ENCODE results near the gene PPM1A. TPM values are rescaled to one million over a fixed set of nuclear protein-coding genes. Genes with fewer than 3 reads are reported as not detected.

Gene PPM1A
- total and polyA plus RNA-seq, 2 of the 13 experiments (the other 11 are each of a cell fraction or from before 2014, with no cell fraction given): 23.3 to 29.8 TPM

- H3K4me3 ChIP-seq (replicated peaks in 1 of 3; ENCODE audit: insufficient read depth in 1 of 3, low read depth in 2 of 3, low read length in 3 of 3): no peak overlapping the region
- ATAC-seq (no peak), DNase-seq (ENCODE audit: low spot score) (no peak), FAIRE-seq (no peak)
- intact Hi-C loops (cut with micrococcal nuclease; ENCODE audit: unreplicated experiment): no loop called here
- H3K9me3 ChIP-seq (ENCODE audit: low read length): no peaks in the 10 kb centered on the region
- in situ Hi-C loops (cut with HindIII; ENCODE audit: extremely low pct_ligation_motif_present, low pct_unique_long_range_greater_than_20kb): loop anchor here (25.0 kb wide), 1 partner anchor 687 kb away; no protein-coding TSS in a partner anchor
- BruUV-seq (replicated peaks): no TSS peak
- ChIA-PET CTCF (ENCODE audit: low intra/inter-chr PET ratio, low total read pairs) (no interaction called here), POLR2A (no interaction called here)
- H3K27me3 ChIP-seq (ENCODE audit: control insufficient read depth in 1 of 2, insufficient read depth in 2 of 2, low read length in 2 of 2): no peaks in the 10 kb centered on the region; a peak in 1 of 5 replicates
- TF ChIP-seq ZNF160 (CRISPR knock-in tag; IDR thresholded peaks at IDR 0.05): peak; percentile 64; the same call in 1 of the 2 replicates
- TF ChIP-seq BHLHE40 (IDR thresholded peaks at IDR 0.05; ENCODE audit: low read length): no peak
- no peak overlapping the region for H3K4me2 ChIP-seq (ENCODE audit: low read depth, low read length)
- no peaks in the 10 kb centered on the region for H3K36me3 ChIP-seq (replicated peaks in 1 of 2; ENCODE audit: control insufficient read depth in 1 of 2, insufficient read depth in 2 of 2, low read length in 2 of 2)
- H2AFZ ChIP-seq (ENCODE audit: low read length): no peak overlapping the region
- H4K20me1 ChIP-seq (ENCODE audit: insufficient read depth, low read length): no peaks in the 10 kb centered on the region
- no peak overlapping the region for H3K27ac ChIP-seq (ENCODE audit: extremely low read length, insufficient read depth, low read length)
- no peaks in the 10 kb centered on the region for H3K79me2 ChIP-seq (ENCODE audit: insufficient read depth, low read length)
- no peaks in the 10 kb centered on the region for H3K4me1 ChIP-seq (ENCODE audit: insufficient read depth, low read length)
- no peak overlapping the region for H3K9ac ChIP-seq (ENCODE audit: insufficient read depth, low read depth, low read length)
Observed at GRCh38 chr14:60199321-60199720, 49.7 kb upstream of the PPM1A start.

DNA sequence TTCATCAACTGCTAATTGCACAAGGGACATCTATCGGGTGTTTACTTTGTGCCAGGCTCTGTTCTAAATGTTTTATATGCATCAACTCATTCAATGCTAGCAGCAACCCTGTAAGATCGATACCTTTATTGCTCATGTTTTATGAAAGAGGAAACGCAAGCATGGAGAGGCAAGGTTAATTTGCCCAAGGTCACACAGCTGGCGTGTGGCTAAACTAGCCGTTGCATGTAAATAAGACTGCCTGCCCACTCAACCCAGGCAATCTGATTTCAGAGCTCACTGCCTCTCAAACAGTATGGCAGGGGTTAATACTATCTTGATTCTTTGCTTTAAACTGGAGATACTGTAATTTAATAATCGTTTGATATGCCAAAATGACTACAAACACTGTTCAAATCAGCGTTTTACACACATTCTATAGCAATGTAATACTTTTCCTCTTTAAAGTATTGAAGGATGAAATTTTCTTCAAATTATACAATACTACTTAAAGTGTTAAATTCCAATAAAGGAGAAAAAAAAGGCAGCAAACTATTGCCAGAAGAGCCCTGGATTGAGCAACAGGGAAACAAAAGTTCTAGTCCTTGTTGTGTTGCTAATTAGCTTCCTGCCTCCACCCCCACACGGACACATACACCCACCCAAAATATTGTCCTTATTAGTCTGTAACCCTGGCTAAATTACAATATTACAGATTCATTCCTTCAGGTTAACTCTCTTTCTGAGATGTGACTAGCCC is 44.7 kb upstream of the PPM1A start:
- in situ Hi-C loops (cut with HindIII; ENCODE audit: extremely low pct_ligation_motif_present, low pct_unique_long_range_greater_than_20kb): no loop called here
- Histone ChIP-seq H3K4me2 (ENCODE audit: low read depth, low read length) (no peak overlapping the region), H3K27ac (ENCODE audit: extremely low read length, insufficient read depth, low read length) (no peak overlapping the region), H3K4me3 (replicated peaks in 1 of 3; ENCODE audit: insufficient read depth in 1 of 3, low read depth in 2 of 3, low read length in 3 of 3) (no peak overlapping the region), H3K27me3 (ENCODE audit: control insufficient read depth in 1 of 2, insufficient read depth in 2 of 2, low read length in 2 of 2) (no peaks in the 10 kb centered on the region), H3K9me3 (ENCODE audit: low read length) (no peaks in the 10 kb centered on the region), H3K4me1 (ENCODE audit: insufficient read depth, low read length) (no peaks in the 10 kb centered on the region), H3K9ac (ENCODE audit: insufficient read depth, low read depth, low read length) (no peak overlapping the region), H2AFZ (ENCODE audit: low read length) (no peak overlapping the region), H3K36me3 (replicated peaks in 1 of 2; ENCODE audit: control insufficient read depth in 1 of 2, insufficient read depth in 2 of 2, low read length in 2 of 2) (no peaks in the 10 kb centered on the region), H3K79me2 (ENCODE audit: insufficient read depth, low read length) (no peaks in the 10 kb centered on the region), H4K20me1 (ENCODE audit: insufficient read depth, low read length) (no peaks in the 10 kb centered on the region)
- intact Hi-C loops (cut with micrococcal nuclease; ENCODE audit: unreplicated experiment): no loop called here
- no peak for FAIRE-seq
- under 1% methylated on average over 8 of the region's 8 CpGs for WGBS (ENCODE audit: low lambda C conversion rate)
- POLR2A ChIA-PET: no interaction called here
- no peak for DNase-seq (ENCODE audit: low spot score)
- no peak for ATAC-seq
- no TSS peak for BruUV-seq (replicated peaks)
- CTCF ChIA-PET (ENCODE audit: low intra/inter-chr PET ratio, low total read pairs): no interaction called here
- no peak for TF ChIP-seq ZBTB10 (CRISPR knock-in tag; IDR thresholded peaks at IDR 0.05; ENCODE audit: borderline replicate concordance)
- TF ChIP-seq, protein P1, sequence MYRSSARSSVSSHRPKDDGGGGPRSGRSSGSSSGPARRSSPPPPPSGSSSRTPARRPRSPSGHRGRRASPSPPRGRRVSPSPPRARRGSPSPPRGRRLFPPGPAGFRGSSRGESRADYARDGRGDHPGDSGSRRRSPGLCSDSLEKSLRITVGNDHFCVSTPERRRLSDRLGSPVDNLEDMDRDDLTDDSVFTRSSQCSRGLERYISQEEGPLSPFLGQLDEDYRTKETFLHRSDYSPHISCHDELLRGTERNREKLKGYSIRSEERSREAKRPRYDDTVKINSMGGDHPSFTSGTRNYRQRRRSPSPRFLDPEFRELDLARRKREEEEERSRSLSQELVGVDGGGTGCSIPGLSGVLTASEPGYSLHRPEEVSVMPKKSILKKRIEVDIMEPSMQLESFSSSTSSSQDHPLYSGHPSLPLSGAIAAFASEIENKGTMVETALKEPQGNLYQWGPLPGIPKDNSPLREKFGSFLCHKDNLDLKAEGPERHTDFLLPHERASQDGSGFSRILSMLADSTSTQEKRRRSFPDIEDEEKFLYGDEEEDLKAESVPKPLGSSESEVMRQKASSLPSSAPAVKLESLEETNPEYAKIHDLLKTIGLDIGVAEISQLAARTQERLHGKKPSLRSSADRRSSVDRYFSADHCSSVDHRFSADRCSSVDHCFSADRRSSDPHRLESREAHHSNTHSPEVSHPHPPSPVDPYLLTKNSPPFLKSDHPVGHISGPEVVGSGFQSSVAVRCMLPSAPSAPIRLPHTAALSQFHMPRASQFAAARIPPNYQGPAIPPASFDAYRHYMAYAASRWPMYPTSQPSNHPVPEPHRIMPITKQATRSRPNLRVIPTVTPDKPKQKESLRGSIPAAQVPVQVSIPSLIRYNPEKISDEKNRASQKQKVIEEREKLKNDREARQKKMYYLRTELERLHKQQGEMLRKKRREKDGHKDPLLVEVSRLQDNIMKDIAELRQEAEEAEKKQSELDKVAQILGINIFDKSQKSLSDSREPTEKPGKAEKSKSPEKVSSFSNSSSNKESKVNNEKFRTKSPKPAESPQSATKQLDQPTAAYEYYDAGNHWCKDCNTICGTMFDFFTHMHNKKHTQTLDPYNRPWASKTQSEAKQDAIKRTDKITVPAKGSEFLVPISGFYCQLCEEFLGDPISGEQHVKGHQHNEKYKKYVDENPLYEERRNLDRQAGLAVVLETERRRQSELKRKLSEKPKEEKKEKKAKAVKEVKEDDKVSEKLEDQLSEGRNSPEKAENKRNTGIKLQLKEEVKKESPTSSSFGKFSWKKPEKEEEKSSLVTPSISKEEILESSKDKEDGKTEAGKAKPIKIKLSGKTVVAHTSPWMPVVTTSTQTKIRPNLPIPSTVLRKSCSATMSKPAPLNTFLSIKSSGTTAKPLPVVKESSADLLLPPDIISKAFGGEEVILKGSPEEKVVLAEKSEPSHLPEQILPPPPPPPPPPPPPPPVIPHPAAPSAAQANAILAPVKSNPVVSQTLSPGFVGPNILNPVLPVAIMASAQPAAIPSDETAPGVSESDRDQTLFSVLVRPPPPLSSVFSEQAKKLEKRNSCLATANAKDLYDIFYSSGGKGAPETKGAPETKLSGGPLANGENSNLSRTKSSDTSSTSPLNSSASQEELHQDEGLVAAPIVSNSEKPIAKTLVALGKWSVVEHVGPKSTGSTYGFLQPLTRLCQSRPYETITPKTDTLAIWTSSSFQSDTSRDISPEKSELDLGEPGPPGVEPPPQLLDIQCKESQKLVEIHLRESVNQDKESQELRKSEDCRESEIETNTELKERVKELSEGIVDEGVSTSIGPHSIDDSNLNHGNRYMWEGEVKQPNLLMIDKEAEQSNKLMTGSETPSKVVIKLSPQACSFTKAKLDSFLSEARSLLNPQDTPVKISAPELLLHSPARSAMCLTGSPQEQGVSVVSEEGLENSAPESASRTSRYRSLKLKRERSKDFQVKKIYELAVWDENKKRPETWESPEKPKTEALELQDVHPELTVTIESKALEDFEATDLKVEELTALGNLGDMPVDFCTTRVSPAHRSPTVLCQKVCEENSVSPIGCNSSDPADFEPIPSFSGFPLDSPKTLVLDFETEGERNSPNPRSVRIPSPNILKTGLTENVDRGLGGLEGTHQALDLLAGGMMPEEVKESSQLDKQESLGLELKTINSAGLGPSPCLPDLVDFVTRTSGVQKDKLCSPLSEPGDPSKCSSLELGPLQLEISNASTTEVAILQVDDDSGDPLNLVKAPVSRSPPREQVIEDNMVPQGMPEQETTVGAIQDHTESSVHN (CRISPR knock-in tag; IDR thresholded peaks at IDR 0.05): no peak
- no peak for TF ChIP-seq CAMTA2 (CRISPR knock-in tag; IDR thresholded peaks at IDR 0.05; ENCODE audit: borderline replicate concordance)
- TF ChIP-seq CENPX (CRISPR knock-in tag; IDR thresholded peaks at IDR 0.05): no peak
